C4-2B (cell line): Measurements from ENCODE around the gene ZNF398.

ENCODE experiments used
- H3K27ac ChIP-seq: fragments of 450-650 bp; 2 replicates; pipeline ENCODE4 v1.5.1; 2017
- CTCF ChIP-seq: fragments of 450-650 bp; conservative IDR thresholded peaks from 2 replicates; pipeline ENCODE4 v1.5.1; 2017; ENCODE audit warnings: mild to moderate bottlenecking
- ZFX ChIP-seq: fragments of 450-650 bp; IDR thresholded peaks from 2 replicates; pipeline ENCODE4 v1.6.1; 2017

ZNF398 gene

DNA sequence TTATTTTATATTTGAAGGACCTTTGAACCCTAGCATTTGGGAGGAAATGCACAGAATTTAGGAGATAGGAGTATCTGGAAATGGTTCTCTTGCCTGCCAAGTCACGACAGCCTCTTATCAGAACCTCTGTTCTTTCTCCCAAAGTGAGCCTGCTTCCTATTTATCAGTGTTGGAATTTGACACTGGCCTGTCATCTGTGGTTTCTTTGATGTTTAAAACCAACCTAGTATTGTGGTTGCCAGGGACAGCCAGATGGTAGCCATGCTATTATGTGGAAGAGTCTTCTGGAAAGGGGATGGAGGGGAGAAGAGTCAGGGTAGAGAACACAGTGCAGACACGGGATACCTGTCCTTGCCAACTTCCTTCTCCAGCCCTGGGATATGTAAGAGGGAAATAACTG, 69.1 kb downstream of the ZNF398 start:
- no peak for TF ChIP-seq ZFX
- TF ChIP-seq CTCF, result no peak
- no peak overlapping the region for H3K27ac ChIP-seq

DNA sequence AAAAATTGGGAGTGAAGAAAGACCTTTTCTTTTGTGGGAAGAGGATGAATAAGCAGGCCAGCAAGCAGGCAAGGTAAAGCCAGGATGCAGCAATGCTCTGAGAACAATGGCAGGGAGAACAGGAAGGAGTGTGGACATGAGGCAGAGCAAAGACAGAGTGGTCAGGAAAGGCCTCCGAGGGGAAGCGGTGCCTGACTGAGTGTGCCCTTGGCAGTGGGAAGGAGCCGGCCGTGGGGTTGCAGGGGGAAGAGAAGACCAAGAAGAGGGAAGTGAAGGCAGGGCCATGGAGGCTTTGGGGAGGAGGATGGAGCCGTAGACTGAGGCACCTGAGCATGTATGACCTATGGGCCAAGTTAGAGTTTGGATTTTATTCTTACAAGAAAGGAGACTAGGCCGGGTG, 70.3 kb downstream of the ZNF398 start:
- TF ChIP-seq ZFX, result no peak
- no peak for TF ChIP-seq CTCF
- H3K27ac ChIP-seq, result no peak overlapping the region

DNA sequence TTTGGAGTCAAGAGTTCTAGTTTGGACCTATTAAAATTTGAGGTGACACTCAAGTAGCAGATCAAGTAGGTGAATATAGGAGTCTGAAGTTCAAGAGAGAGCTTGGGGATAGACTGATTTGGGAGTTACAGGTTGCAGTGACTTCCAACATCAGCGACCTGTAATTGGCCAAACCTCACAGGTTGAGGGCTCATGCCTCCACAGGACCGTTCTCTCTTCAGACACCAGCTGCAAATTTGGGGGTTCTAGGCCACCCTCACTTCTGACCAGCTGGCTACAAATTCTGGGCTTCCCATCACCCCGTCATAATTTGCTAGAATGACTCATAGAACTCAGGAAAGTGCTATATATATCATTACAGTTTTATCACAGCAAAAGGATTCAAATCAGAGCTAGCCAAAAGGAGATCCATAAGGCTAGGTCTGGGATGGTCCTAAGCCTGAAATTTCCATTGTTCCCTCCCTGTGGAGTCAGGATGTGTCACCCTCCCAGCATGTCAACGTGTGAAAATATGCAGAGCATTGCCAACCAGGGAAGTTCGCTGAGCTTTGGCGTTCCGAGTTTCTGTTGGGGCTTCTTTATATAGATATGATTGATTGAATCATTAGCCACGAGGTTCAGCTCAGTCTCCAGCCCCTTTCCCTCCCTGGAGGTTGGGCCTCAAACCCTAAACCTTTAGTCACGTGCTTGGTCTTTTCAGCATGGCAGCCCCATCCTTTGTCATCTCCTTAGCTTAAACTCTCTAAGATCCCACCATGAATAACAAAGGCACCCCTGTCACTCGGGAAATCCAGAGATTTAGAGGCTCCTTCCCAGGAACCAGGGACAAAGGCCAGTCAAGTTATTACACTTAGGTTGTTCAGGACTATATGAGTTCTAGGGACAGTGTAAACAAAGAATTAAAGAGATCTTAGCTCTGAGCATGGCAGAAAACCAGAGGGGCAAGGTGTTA, 71.5 kb downstream of the ZNF398 start:
- TF ChIP-seq ZFX (no peak), CTCF (no peak)

GRCh38 chr7:149220534-149220933, 73.3 kb downstream of the ZNF398 start:
- H3K27ac ChIP-seq, result no peak overlapping the region
- TF ChIP-seq CTCF (no peak), ZFX (no peak)

More for the DNA sequence above, 71.5 kb downstream of the ZNF398 start:
- H3K27ac ChIP-seq, result no peak overlapping the region

DNA sequence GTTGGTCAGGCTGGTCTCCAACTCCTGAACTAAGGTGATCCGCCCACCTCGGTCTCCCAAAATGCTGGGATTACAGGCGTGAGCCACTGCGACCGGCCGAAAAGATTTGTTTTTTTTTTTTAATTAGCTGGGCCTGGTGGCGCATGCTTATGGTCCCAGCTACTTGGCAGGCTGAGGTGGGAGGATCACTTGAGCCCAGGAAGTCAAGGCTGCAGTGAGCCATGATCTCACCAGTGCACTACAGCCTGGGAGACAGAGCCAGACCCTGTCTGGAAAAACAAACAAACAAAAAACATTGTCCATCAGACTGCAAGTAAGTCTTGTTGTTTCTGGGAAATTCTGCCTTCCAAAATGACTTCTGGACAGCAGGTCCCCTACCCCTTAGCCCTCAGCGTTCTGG, 75.9 kb downstream of the ZNF398 start:
- H3K27ac ChIP-seq, result no peak overlapping the region
- TF ChIP-seq ZFX (no peak), CTCF (no peak)

- TF ChIP-seq CTCF (no peak), ZFX (no peak)
- no peak overlapping the region for H3K27ac ChIP-seq
Measured at GRCh38 chr7:149223761-149224160, 76.5 kb downstream of the ZNF398 start.

DNA sequence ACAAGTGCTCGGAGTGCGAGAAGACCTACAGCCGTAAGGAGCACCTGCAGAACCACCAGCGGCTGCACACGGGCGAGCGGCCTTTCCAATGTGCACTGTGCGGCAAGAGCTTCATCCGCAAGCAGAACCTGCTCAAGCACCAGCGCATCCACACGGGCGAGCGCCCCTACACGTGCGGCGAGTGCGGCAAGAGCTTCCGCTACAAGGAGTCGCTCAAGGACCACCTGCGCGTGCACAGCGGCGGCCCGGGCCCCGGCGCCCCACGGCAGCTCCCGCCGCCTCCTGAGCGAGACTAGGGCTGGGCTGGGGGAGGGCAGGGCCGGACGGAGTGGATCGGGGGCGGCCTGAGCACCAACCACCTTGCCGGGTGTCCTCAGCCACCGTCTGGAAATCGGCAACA, 77.1 kb downstream of the ZNF398 start:
- H3K27ac ChIP-seq, result no peak overlapping the region
- TF ChIP-seq CTCF (no peak), ZFX (no peak)
